BJ (cell line): ENCODE results near the gene RANBP10. TPM values are rescaled to one million over a fixed set of nuclear protein-coding genes. Genes with fewer than 3 reads are reported as not detected.
"Not testable (repeated sequence)": the region's sequence is repeated elsewhere in the genome, so short reads cannot be mapped to it uniquely, and the experiment has no call there.

Experiments
- CTCF ChIA-PET: fragments of 350-600 bp; formaldehyde crosslinking; extraction: SDS; loops from one replicate; lab custom pipeline; 2021; ENCODE audit warnings: antibody characterized with exemption, inconsistent platforms; lab: Yijun Ruan, JAX
- POLR2A ChIA-PET: fragments of 300-600 bp; sonication (Branson Sonifier 250); formaldehyde crosslinking; extraction: SDS; loops from one replicate; lab custom pipeline; 2021; ENCODE audit warnings: antibody characterized with exemption; lab: Charles Lee
- DNase-seq: peaks from one replicate; pipeline ENCODE4 v3.0.0-alpha.2; 2011; ENCODE audit warnings: low read depth
- H3K27me3 ChIP-seq: 2 replicates; pipeline ENCODE4 v1.6.0; 2011; ENCODE audit warnings: low read length; ENCODE audit not compliant: control insufficient read depth, insufficient read depth
- H3K36me3 ChIP-seq: 2 replicates; pipeline ENCODE4 v1.5.1; 2011; ENCODE audit warnings: low read length; ENCODE audit not compliant: control insufficient read depth, insufficient read depth
- H3K4me3 ChIP-seq: 2 replicates; pipeline ENCODE4 v1.5.1; 2011; ENCODE audit warnings: low read depth, mild to moderate bottlenecking, control low read depth, low read length
- polyA plus RNA-seq: library from polyadenylated mRNA; depleted of rRNA; stranded (reverse); fragments of >200 nt; gene quantifications from 2 replicates; pipeline ENCODE4 v1.2.3, GENCODE V29; 2011
- TF ChIP-seq, protein P1 (sequence below): IDR thresholded peaks from 2 replicates; pipeline ENCODE4 v1.5.1; 2011; ENCODE audit warnings: low read depth, mild to moderate bottlenecking, control low read depth, inconsistent platforms, low read length, moderate library complexity; ENCODE audit not compliant: insufficient read depth

RANBP10 gene
- polyA plus RNA-seq, 1 experiment = 17.6 TPM

DNA sequence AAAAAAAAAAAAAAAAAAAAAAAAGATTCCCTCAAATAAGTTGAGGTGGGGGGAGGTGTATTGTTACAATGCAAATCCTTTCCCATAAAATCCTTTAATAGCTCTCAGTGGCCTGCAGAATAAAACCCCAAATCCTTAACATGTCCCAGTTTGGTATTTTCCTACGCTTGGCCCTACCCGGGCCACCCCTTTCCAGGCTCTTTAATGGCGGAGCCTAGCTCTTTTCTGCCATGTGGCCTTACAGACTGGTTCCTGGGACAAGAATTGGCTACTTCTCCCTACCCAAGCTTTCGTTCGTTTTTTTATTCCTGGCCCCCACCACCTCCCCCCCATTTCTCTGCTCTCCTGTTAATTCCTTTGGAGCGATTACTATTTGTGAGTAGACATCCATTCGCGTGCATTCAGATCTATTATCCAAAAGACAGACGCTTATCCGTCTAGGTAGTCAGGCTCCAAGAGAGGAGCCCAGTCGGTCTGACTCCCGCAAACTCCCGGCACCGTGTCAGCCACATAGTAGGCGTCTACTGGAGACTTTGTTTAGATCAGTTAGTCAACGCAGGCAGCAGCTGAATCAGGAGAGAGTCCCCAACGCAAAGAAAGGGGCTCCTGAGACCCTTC, 34.9 kb upstream of the RANBP10 start:
- Histone ChIP-seq H3K27me3 (no peaks in the 10 kb centered on the region), H3K36me3 (no peaks in the 10 kb centered on the region), H3K4me3 (peak overlapping the region; percentile 94; the same call in 1 of the 2 replicates)
- TF ChIP-seq, protein P1, sequence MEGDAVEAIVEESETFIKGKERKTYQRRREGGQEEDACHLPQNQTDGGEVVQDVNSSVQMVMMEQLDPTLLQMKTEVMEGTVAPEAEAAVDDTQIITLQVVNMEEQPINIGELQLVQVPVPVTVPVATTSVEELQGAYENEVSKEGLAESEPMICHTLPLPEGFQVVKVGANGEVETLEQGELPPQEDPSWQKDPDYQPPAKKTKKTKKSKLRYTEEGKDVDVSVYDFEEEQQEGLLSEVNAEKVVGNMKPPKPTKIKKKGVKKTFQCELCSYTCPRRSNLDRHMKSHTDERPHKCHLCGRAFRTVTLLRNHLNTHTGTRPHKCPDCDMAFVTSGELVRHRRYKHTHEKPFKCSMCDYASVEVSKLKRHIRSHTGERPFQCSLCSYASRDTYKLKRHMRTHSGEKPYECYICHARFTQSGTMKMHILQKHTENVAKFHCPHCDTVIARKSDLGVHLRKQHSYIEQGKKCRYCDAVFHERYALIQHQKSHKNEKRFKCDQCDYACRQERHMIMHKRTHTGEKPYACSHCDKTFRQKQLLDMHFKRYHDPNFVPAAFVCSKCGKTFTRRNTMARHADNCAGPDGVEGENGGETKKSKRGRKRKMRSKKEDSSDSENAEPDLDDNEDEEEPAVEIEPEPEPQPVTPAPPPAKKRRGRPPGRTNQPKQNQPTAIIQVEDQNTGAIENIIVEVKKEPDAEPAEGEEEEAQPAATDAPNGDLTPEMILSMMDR = no peak
- ChIA-PET CTCF (interaction anchor here (0.7 to 2.6 kb wide), 6 partner anchors 8 to 169 kb away, joined by 3 to 9 read pairs (median 4); partner anchors contain the start of genes NRN1L and RANBP10), POLR2A (no interaction called here)
- no peak for DNase-seq

GRCh38 chr16:67837811-67838210, 31.5 kb upstream of the RANBP10 start:
- TF ChIP-seq, protein P1 = no peak
- no peak overlapping the region for H3K4me3 ChIP-seq
- H3K27me3 ChIP-seq = no peaks in the 10 kb centered on the region
- no peak for DNase-seq
- ChIA-PET POLR2A (no interaction called here), CTCF (interaction anchor here (0.7 to 1.0 kb wide), 2 partner anchors 21 to 98 kb away, joined by 3 to 6 read pairs; no protein-coding TSS in a partner anchor)
- H3K36me3 ChIP-seq = no peaks in the 10 kb centered on the region

DNA sequence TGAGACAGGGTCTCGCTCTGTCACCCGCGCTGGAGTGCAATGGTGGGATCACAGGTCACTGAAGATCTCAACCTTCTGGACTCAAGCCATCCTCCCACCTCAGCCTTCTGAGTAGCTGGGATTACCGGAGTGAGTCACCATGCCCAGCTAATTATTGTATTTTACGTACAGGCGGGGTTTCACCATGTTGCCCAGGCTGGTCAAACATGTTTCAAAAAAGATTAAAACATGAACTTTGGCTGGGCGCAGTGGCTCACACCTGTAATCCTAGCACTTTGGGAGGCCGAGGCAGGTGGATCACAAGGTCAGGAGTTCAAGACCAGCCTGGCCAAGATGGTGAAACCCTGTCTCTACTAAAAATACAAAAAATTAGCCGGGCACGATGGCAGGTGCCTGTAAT, 30.8 kb upstream of the RANBP10 start:
- H3K4me3 ChIP-seq, DNase-seq, H3K27me3 ChIP-seq, H3K36me3 ChIP-seq, POLR2A ChIA-PET: not testable (repeated sequence)
- CTCF ChIA-PET = interaction anchor here (0.6 to 1.2 kb wide), 4 partner anchors 21 to 159 kb away, joined by 3 to 6 read pairs (median 4); no protein-coding TSS in a partner anchor

GRCh38 chr16:67834242-67834614, 27.9 kb upstream of the RANBP10 start:
- POLR2A ChIA-PET = interaction anchor here (0.5 to 0.8 kb wide), 4 partner anchors 11 to 272 kb away, joined by 3 to 5 read pairs (median 4); partner anchors contain the start of gene CTCF
- H3K27me3 ChIP-seq = no peaks in the 10 kb centered on the region
- CTCF ChIA-PET = interaction anchor here (1.2 to 2.0 kb wide), 6 partner anchors 7 to 313 kb away, joined by 3 to 18 read pairs (median 5); no protein-coding TSS in a partner anchor
- TF ChIP-seq, protein P1 = no peak
- no peak for DNase-seq
- peaks cover 17% of the 10 kb centered on the region for H3K36me3 ChIP-seq
- peak overlapping the region; percentile 85; the same call in 1 of the 2 replicates for H3K4me3 ChIP-seq

GRCh38 chr16:67833415-67834241, 27.3 kb upstream of the RANBP10 start:
- Histone ChIP-seq H3K36me3 (peaks cover 19% of the 10 kb centered on the region), H3K27me3 (no peaks in the 10 kb centered on the region), H3K4me3 (peak overlapping the region; percentile 85)
- no peak for DNase-seq
- ChIA-PET CTCF (interaction anchor here (1.2 to 2.0 kb wide), 10 partner anchors 8 to 312 kb away, joined by 3 to 18 read pairs (median 5); partner anchors contain the start of gene NRN1L), POLR2A (interaction anchor here (0.5 to 0.8 kb wide), 4 partner anchors 11 to 271 kb away, joined by 3 to 5 read pairs (median 4); partner anchors contain the start of gene CTCF)
- TF ChIP-seq, protein P1 = no peak
